Fibroblast of lung (primary cell): ENCODE measurements around the gene ASXL2.

Experiments used
- EZH2 ChIP-seq: IDR thresholded peaks from 2 replicates; pipeline ENCODE4 v1.5.1; 2012; ENCODE audit warnings: low read length, control low read depth, mild to moderate bottlenecking; ENCODE audit errors: missing control alignments
- TF ChIP-seq, protein P1 (sequence below), 2 donors: IDR thresholded peaks in 1 of 2; conservative IDR thresholded peaks in 1 of 2; 1 replicate in 1 of 2; 2 replicates in 1 of 2; pipeline ENCODE4 v1.5.1; 2011 to 2012; ENCODE audit warnings: low read length in 2 of 2, control low read depth in 1 of 2, inconsistent platforms in 1 of 2, low read depth in 1 of 2, mild to moderate bottlenecking in 1 of 2

- TF ChIP-seq, protein P1, sequence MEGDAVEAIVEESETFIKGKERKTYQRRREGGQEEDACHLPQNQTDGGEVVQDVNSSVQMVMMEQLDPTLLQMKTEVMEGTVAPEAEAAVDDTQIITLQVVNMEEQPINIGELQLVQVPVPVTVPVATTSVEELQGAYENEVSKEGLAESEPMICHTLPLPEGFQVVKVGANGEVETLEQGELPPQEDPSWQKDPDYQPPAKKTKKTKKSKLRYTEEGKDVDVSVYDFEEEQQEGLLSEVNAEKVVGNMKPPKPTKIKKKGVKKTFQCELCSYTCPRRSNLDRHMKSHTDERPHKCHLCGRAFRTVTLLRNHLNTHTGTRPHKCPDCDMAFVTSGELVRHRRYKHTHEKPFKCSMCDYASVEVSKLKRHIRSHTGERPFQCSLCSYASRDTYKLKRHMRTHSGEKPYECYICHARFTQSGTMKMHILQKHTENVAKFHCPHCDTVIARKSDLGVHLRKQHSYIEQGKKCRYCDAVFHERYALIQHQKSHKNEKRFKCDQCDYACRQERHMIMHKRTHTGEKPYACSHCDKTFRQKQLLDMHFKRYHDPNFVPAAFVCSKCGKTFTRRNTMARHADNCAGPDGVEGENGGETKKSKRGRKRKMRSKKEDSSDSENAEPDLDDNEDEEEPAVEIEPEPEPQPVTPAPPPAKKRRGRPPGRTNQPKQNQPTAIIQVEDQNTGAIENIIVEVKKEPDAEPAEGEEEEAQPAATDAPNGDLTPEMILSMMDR (conservative IDR thresholded peaks at IDR 0.05 in 1 of 2, IDR thresholded peaks at IDR 0.05 in 1 of 2; ENCODE audit: low read depth in 1 of 2, low read length in 2 of 2): no peak
- no peak for TF ChIP-seq EZH2
These were observed 9.4 kb upstream of the ASXL2 start for GRCh38 chr2:25887624-25888242.
